Stimulated activated CD8-positive, alpha-beta memory T cell treated with anti-CD3 and anti-CD28 coated beads, Interleukin-7, amount 100 ng/mL, for 24 hours (primary cell): ENCODE measurements around the gene FOSL1.
"Not testable (repeated sequence)": the region's sequence is repeated elsewhere in the genome, so short reads cannot be mapped to it uniquely, and the experiment has no call there.

Source experiments
- DNase-seq: peaks from one replicate; pipeline ENCODE4 v3.0.0-alpha.2; 2020; ENCODE audit warnings: low read depth

FOSL1 gene

DNA sequence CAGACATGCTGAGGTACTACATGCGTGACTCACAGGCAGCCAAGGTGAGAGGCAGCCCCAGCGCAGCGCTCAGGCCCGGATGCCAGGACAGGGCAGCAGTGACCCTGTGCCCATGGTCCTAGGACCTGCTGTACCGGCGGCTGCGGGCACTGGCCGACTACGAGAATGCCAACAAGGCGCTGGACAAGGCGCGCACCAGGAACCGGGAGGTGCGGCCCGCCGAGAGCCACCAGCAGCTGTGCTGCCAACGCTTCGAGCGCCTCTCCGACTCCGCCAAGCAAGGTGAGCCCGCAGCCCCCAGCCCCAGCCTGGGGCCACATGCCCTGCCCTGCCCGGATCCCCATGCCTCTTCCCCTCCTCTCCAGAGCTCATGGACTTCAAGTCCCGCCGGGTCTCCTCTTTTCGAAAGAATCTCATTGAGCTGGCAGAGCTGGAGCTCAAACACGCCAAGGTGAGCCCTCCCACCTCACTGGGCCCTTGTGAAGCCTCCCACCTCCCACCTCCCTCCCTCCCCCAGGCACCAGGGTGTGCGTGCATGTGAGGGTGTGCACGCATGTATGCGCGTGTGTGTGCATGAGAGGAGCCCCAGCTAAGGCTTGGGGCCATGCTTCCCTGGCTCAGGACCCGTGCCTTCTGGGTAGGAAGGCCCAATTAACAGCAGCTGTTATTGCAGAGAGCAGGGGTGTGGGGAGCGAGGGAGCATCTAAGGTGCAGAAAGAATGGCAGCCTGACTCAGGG is 47.5 kb downstream of the FOSL1 start:
- DNase-seq: no peak

DNA sequence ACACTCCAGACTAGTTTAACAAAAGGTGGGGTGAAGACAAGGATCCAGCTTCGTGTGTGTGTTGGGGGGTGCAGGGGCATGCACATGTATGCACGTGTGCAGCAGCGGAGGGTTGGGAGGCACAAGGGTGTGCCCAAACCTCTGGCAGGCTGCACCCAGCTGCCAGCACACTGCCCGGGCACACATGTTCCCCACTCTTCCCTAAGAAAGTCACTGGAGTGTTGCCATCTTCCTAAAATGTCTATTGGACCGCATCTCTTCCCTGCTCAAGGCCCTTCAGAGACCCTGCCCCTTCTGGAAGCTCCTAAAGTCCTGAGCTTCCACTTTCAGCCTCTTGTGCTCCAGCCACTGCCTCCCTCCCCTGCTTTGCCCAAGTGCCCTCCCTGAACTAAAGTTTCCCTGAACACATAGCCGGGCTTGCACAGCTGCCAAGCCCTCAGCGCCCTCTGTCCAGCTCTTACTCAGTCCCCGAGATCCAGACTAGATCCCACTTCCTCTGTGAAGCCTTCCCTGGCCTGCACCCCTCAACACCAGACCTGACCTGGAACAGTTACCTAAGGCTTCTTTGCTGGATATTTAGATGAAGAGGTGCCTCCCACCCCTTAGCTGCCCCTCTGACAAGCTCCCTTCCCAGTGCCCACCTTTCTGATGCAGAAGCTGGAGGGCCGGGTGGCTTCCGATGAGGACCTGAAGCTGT is 48.2 kb downstream of the FOSL1 start:
- DNase-seq: no peak

- DNase-seq: no peak
Observed at GRCh38 chr11:65851083-65851579, 49.1 kb downstream of the FOSL1 start.

DNA sequence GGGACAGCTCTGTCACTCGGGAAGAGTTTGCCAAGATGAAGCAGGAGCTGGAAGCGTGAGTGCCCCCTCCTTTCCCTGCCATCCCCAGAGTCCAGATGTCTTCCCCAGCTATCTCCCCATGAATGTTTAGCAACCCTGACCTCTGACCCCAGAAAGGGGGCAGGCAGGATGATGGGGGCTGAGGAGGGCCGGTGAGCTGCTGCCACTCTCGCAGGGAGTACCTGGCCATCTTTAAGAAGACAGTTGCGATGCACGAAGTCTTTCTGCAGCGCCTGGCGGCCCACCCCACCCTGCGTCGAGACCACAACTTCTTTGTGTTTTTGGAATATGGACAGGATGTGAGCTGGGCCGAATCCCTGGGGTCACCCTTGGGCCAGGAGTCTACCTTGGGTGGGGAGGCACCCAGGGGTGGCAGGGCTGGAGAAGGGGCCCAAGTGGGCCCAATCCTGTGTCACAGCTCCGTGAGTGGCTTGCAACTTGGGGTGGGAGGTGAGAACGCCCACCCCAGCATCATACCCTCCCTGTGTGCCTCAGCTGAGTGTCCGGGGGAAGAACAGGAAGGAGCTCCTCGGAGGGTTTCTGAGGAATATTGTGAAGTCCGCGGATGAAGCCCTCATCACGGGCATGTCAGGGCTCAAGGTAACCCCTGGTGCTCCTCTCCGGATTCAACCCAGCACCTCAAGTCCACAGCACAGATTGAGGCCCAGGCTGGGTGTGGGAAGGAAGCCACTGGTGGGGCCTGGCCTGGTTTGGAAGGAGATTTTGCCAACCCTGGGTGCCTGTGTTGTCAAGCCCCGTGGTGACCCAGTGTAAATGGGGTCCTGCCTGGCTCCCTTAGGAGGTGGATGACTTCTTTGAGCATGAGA is 49.7 kb downstream of the FOSL1 start:
- no peak for DNase-seq

DNA sequence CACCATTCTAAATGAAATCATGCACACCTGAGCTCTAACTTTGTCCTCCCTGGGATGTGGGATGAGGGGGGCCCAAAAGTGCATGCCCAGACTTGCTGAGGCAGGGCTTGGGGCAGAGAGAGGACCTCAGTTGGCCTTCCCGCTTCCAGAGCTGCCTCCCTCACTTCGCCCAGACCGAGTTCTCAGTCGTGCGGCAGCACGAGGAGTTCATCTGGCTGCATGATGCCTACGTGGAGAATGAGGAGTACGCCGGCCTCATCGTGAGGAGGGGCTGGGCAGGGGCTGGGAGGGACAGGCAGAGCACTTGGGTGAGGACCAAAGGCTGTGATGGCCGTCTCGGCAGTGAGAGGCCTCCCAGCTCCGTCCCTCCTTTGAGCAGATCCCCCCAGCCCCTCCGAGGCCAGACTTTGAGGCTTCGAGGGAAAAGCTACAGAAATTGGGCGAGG is 50.4 kb downstream of the FOSL1 start:
- DNase-seq: no peak

- no peak for DNase-seq
Observed at GRCh38 chr11:65849366-65849765, 50.8 kb downstream of the FOSL1 start.

DNA sequence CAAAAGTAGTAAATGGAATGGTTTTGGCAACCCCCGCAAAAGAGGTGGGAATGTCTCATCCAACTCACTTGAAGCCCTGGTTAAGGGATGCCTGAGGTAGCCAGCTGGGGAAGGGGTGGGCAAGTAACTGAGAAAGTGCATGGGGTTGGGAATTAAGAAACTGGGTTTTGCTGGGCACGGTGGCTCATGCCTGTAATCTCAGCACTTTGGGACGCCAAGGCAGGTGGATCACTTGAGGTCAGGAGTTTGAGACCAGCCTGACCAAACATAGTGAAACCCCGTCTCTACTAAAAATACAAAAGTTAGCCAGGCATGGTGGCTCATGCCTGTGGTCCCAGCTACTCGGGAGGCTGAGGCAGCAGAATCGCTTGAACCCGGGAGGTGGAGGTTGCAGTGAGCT is 51.5 kb downstream of the FOSL1 start:
- not testable (repeated sequence) for DNase-seq

DNA sequence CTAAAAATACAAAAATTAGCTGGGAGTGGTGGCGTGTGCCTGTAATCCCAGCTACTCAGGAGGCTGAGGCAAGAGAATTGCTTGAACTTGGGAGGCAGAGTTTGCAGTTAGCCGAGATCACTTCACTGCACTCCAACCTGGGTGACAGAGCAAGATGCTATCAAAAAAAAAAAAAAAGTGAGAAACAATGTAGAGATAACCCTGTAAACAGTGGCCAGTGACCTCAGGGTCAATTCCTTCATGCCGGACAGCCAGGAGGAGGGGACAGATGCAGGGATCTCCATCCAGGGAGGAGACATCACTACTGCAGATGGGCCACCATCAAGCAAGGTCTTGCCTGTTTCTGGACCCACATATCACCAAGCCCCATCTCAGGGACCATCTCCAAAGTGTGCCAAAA is 52.4 kb downstream of the FOSL1 start:
- DNase-seq: no peak

DNA sequence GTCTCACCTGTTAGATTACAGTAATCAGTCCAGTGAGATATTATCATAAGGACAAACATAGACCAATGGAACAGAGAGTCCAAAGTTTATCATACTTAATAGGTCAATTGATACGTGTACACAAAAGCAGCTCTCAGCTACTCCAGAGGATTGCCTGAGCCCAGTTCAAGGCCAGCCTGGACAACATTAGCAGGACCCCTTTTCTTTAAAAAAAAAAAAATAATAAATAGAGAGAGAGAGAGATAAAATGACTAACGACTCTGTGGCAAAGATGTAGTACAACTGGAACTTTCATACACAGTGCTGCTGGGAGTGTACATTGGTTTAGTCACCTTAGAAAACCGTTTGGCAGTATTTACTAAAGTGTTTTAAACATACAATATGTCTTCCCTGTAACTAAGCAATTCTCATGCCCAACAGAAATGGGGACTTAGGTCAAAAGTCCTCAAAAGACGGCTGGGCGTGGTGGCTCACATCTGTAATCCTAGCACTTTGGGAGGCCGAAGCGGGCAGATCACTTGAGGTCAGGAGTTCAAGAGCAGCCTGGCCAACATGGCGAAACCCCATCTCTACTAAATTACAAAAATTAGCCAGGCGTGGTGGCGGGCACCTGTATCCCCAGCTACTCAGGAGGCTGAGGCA is 55.8 kb downstream of the FOSL1 start:
- no peak for DNase-seq

- no peak for DNase-seq
Observed at GRCh38 chr11:65843811-65844210, 56.4 kb downstream of the FOSL1 start.

GRCh38 chr11:65842144-65842543 is 58.0 kb downstream of the FOSL1 start:
- DNase-seq: no peak
